Mesenteric fat pad (tissue), 1 donor: Measurements from ENCODE around the gene PLEKHB2. TPM values are rescaled to one million over a fixed set of nuclear protein-coding genes. Genes with fewer than 3 reads are reported as not detected.
"Not testable (repeated sequence)": the region's sequence is repeated elsewhere in the genome, so short reads cannot be mapped to it uniquely, and the experiment has no call there.

Experiments
- DNase-seq: peaks from one replicate; pipeline ENCODE4 v3.0.0-alpha.2; 2020; ENCODE audit warnings: low spot score
- total RNA-seq: library from RNA; stranded (reverse); fragmentation: NEBNext Ultra II Directional; extraction: Animal tissue kit (Norgen Biotek cat#: 25700); gene quantifications from one replicate; pipeline ENCODE4 v1.2.1, GENCODE V29; 2021
- donor health status: DM: yes; HTN: yes; CAD: no.

PLEKHB2 gene
- total RNA-seq, 1 donor from 2014 or later = 68.2 TPM

GRCh38 chr2:131093696-131094462 is 11.3 kb upstream of the PLEKHB2 start:
- no peak for DNase-seq

- DNase-seq = no peak
Observed at GRCh38 chr2:131094463-131095281, 10.5 kb upstream of the PLEKHB2 start.

GRCh38 chr2:131103165-131103564 is 2.0 kb upstream of the PLEKHB2 start:
- DNase-seq = no peak

GRCh38 chr2:131104487-131105155 is 515 bp upstream of the PLEKHB2 start:
- no peak for DNase-seq

GRCh38 chr2:131105950-131106801 is 1.0 kb downstream of the PLEKHB2 start:
- no peak for DNase-seq

- DNase-seq = no peak
Observed at GRCh38 chr2:131112529-131112928, 7.4 kb downstream of the PLEKHB2 start.

GRCh38 chr2:131113566-131114227 is 8.6 kb downstream of the PLEKHB2 start:
- no peak for DNase-seq

- not testable (repeated sequence) for DNase-seq
Observed at GRCh38 chr2:131114950-131115349, 9.8 kb downstream of the PLEKHB2 start.

GRCh38 chr2:131115752-131116151 is 10.6 kb downstream of the PLEKHB2 start:
- DNase-seq = no peak

- DNase-seq = no peak
Observed at GRCh38 chr2:131120815-131121317, 15.7 kb downstream of the PLEKHB2 start.

GRCh38 chr2:131121464-131121863 is 16.3 kb downstream of the PLEKHB2 start:
- DNase-seq = no peak

- no peak for DNase-seq
Observed at GRCh38 chr2:131122496-131122895, 17.4 kb downstream of the PLEKHB2 start.

GRCh38 chr2:131123192-131123591 is 18.1 kb downstream of the PLEKHB2 start:
- DNase-seq = no peak

GRCh38 chr2:131125195-131125757 is 20.1 kb downstream of the PLEKHB2 start:
- no peak for DNase-seq

GRCh38 chr2:131126436-131126835 is 21.3 kb downstream of the PLEKHB2 start:
- DNase-seq = no peak

GRCh38 chr2:131127076-131127475 is 21.9 kb downstream of the PLEKHB2 start:
- no peak for DNase-seq

GRCh38 chr2:131127981-131128380 is 22.8 kb downstream of the PLEKHB2 start:
- no peak for DNase-seq

- DNase-seq = no peak
Observed at GRCh38 chr2:131130298-131130596, 25.1 kb downstream of the PLEKHB2 start.

GRCh38 chr2:131132729-131133128 is 27.6 kb downstream of the PLEKHB2 start:
- DNase-seq = no peak

GRCh38 chr2:131140581-131140980 is 35.4 kb downstream of the PLEKHB2 start:
- no peak for DNase-seq
